ENCODE data around the gene ZNF813. TPM values are rescaled to one million over a fixed set of nuclear protein-coding genes. Genes with fewer than 3 reads are reported as not detected.

The ZNF813 gene
- total and polyA plus RNA-seq, 9 of the 15 experiments (the other 6 are each of a cell fraction or from before 2014, with no cell fraction given): 1.3 to 8.0 (median 5.3) TPM

DNA sequence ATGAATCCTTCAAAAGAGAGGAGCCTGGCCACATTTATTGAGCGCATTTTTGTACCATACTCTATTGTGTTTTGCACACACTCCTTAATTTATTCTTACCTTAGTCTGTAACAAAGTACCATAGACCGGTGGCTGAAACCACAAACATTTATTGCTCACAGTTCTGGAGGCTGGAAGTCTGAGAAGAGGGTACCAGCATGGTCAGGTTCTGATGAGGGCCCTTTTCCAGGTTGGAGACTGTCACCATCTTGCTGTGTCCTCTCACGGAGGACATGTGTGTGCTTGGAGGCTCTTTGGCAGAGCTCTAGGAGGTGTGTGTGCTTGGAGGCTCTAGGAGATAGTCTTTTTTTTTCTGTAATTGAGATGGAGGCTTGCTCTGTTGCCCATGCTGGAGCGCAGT, 72.6 kb downstream of the ZNF813 start:
- no peak for DNase-seq (ENCODE audit: extremely low read depth in 1 of 4, low spot score in 3 of 4)
- H3K27me3 ChIP-seq (ENCODE audit: control insufficient read depth in 2 of 2, insufficient read depth in 2 of 2, low read length in 2 of 2): peaks cover 0 to 17% of the 10 kb centered on the region in 2 experiments; a peak in 2 of 5 replicates
- no peaks in the 10 kb centered on the region for H3K36me3 ChIP-seq (ENCODE audit: control insufficient read depth, insufficient read depth, low read length)
- WGBS (ENCODE audit: insufficient coverage, low coverage, missing lambda C conversion rate): 7% methylated on average over 4 of the region's 4 CpGs
- no peaks in the 10 kb centered on the region for H3K9me3 ChIP-seq (replicated peaks; ENCODE audit: control insufficient read depth, insufficient read depth, low read depth, low read length)
- H3K79me2 ChIP-seq (ENCODE audit: control insufficient read depth, insufficient read depth, low read length): no peaks in the 10 kb centered on the region
- TF ChIP-seq, protein P1, sequence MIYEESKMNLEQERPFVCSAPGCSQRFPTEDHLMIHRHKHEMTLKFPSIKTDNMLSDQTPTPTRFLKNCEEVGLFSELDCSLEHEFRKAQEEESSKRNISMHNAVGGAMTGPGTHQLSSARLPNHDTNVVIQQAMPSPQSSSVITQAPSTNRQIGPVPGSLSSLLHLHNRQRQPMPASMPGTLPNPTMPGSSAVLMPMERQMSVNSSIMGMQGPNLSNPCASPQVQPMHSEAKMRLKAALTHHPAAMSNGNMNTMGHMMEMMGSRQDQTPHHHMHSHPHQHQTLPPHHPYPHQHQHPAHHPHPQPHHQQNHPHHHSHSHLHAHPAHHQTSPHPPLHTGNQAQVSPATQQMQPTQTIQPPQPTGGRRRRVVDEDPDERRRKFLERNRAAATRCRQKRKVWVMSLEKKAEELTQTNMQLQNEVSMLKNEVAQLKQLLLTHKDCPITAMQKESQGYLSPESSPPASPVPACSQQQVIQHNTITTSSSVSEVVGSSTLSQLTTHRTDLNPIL (CRISPR knock-in tag; IDR thresholded peaks at IDR 0.05): no peak
- in situ Hi-C loops (cut with MboI) (no loop called here), intact Hi-C loops (cut with micrococcal nuclease) (no loop called here)
- H3K9me1 ChIP-seq (ENCODE audit: control insufficient read depth, insufficient read depth, low read length): no peaks in the 10 kb centered on the region
- BruUV-seq (replicated peaks): no TSS peak
- no peak for FAIRE-seq
- ATAC-seq: no peak
- no peak overlapping the region for H2AFZ ChIP-seq (ENCODE audit: low read depth, low read length)
- H3K4me1 ChIP-seq (replicated peaks in 1 of 2; ENCODE audit: control insufficient read depth in 2 of 2, insufficient read depth in 2 of 2, low read length in 2 of 2): peaks cover 0 to 9% of the 10 kb centered on the region in 2 experiments; a peak in 2 of 5 replicates
- H3K9ac ChIP-seq (ENCODE audit: insufficient read depth in 1 of 2, low read depth in 2 of 2, low read length in 2 of 2): no peak overlapping the region
- ChIA-PET CTCF (ENCODE audit: low intra/inter-chr PET ratio) (no interaction called here), POLR2A (interaction anchor here (0.8 kb wide), 1 partner anchor 9 kb away, joined by 3 read pairs; no protein-coding TSS in a partner anchor)
- H3K27ac ChIP-seq (ENCODE audit: extremely low read depth, low read depth, low read length): no peak overlapping the region
- H3K4me2 ChIP-seq (ENCODE audit: insufficient read depth, low read length): no peak overlapping the region
- H4K20me1 ChIP-seq (replicated peaks; ENCODE audit: control insufficient read depth, insufficient read depth, low read length): no peaks in the 10 kb centered on the region
- no peak overlapping the region for H3K4me3 ChIP-seq

DNA sequence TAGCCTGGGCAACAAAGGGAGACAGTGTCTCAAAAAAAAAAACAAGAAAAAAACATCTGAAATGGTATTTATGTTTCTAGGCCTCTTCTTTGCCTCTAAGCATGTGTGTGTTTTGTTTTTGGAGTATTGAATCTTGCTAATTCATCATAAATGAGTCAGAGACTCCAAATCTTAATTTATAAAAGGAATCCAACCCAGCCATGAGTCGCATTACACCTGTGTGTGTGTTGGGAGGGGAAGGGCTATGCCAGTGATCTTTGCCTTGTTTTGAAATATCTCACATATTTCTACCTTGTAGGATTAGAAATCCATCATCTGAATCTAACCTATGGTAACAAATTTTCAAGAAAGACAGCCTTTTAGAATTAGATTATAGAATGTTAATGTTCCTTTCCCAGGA, 74.4 kb downstream of the ZNF813 start:
- Histone ChIP-seq H3K4me2 (ENCODE audit: insufficient read depth, low read length) (no peak overlapping the region), H3K36me3 (ENCODE audit: control insufficient read depth, insufficient read depth, low read length) (no peaks in the 10 kb centered on the region), H3K9me1 (ENCODE audit: control insufficient read depth, insufficient read depth, low read length) (no peaks in the 10 kb centered on the region), H3K4me1 (replicated peaks in 1 of 2; ENCODE audit: control insufficient read depth in 2 of 2, insufficient read depth in 2 of 2, low read length in 2 of 2) (peaks cover 0 to 9% of the 10 kb centered on the region in 2 experiments; a peak in 2 of 5 replicates), H3K9ac (ENCODE audit: insufficient read depth in 1 of 2, low read depth in 2 of 2, low read length in 2 of 2) (no peak overlapping the region), H3K27ac (ENCODE audit: extremely low read depth, low read depth, low read length) (no peak overlapping the region), H3K79me2 (ENCODE audit: control insufficient read depth, insufficient read depth, low read length) (no peaks in the 10 kb centered on the region), H3K27me3 (ENCODE audit: control insufficient read depth in 2 of 2, insufficient read depth in 2 of 2, low read length in 2 of 2) (peaks cover 0 to 24% of the 10 kb centered on the region in 2 experiments; a peak in 2 of 5 replicates), H2AFZ (ENCODE audit: low read depth, low read length) (no peak overlapping the region), H3K4me3 (no peak overlapping the region), H4K20me1 (replicated peaks; ENCODE audit: control insufficient read depth, insufficient read depth, low read length) (no peaks in the 10 kb centered on the region), H3K9me3 (replicated peaks; ENCODE audit: control insufficient read depth, insufficient read depth, low read depth, low read length) (no peaks in the 10 kb centered on the region)
- DNase-seq (ENCODE audit: extremely low read depth in 1 of 4, low spot score in 3 of 4) (no peak), FAIRE-seq (no peak), ATAC-seq (no peak)
- ChIA-PET POLR2A (no interaction called here), CTCF (ENCODE audit: low intra/inter-chr PET ratio) (no interaction called here)
- intact Hi-C loops (cut with micrococcal nuclease) (no loop called here), in situ Hi-C loops (cut with MboI) (no loop called here)
- no TSS peak for BruUV-seq (replicated peaks)
- 0% methylated on average over 1 of the region's 1 CpG for WGBS (ENCODE audit: insufficient coverage, low coverage, missing lambda C conversion rate)
- no peak for TF ChIP-seq RAD21 (CRISPR knock-in tag; conservative IDR thresholded peaks at IDR 0.05 in 1 of 2, IDR thresholded peaks at IDR 0.05 in 1 of 2)
- TF ChIP-seq, protein P2, sequence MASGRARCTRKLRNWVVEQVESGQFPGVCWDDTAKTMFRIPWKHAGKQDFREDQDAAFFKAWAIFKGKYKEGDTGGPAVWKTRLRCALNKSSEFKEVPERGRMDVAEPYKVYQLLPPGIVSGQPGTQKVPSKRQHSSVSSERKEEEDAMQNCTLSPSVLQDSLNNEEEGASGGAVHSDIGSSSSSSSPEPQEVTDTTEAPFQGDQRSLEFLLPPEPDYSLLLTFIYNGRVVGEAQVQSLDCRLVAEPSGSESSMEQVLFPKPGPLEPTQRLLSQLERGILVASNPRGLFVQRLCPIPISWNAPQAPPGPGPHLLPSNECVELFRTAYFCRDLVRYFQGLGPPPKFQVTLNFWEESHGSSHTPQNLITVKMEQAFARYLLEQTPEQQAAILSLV (tag; IDR thresholded peaks at IDR 0.05): no peak
- no peak for TF ChIP-seq ELF1 (tag; IDR thresholded peaks at IDR 0.05)
- TF ChIP-seq ZNF696 (CRISPR knock-in tag; conservative IDR thresholded peaks at IDR 0.05): no peak
- no peak for TF ChIP-seq NRF1 (conservative IDR thresholded peaks at IDR 0.05 in 1 of 2, IDR thresholded peaks at IDR 0.05 in 1 of 2)
- no peak for TF ChIP-seq SAP30 (IDR thresholded peaks at IDR 0.05; ENCODE audit: borderline replicate concordance, insufficient read depth, low read depth, low read length, poor library complexity, severe bottlenecking)
- TF ChIP-seq, protein P3, sequence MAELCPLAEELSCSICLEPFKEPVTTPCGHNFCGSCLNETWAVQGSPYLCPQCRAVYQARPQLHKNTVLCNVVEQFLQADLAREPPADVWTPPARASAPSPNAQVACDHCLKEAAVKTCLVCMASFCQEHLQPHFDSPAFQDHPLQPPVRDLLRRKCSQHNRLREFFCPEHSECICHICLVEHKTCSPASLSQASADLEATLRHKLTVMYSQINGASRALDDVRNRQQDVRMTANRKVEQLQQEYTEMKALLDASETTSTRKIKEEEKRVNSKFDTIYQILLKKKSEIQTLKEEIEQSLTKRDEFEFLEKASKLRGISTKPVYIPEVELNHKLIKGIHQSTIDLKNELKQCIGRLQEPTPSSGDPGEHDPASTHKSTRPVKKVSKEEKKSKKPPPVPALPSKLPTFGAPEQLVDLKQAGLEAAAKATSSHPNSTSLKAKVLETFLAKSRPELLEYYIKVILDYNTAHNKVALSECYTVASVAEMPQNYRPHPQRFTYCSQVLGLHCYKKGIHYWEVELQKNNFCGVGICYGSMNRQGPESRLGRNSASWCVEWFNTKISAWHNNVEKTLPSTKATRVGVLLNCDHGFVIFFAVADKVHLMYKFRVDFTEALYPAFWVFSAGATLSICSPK (IDR thresholded peaks at IDR 0.05; ENCODE audit: borderline replicate concordance): no peak
- TF ChIP-seq, protein P4, sequence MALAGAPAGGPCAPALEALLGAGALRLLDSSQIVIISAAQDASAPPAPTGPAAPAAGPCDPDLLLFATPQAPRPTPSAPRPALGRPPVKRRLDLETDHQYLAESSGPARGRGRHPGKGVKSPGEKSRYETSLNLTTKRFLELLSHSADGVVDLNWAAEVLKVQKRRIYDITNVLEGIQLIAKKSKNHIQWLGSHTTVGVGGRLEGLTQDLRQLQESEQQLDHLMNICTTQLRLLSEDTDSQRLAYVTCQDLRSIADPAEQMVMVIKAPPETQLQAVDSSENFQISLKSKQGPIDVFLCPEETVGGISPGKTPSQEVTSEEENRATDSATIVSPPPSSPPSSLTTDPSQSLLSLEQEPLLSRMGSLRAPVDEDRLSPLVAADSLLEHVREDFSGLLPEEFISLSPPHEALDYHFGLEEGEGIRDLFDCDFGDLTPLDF (CRISPR knock-in tag; IDR thresholded peaks at IDR 0.05): no peak

Measured in K562 (cell line).